ENCODE measurements around the gene DENND1A.

GRCh38 chr9:123647145-123647544 is 282.8 kb downstream of the DENND1A start:
- TF ChIP-seq POLR2A (IDR thresholded peaks at IDR 0.05) (no peak), POLR2AphosphoS5 (IDR thresholded peaks at IDR 0.05) (no peak)
- TF ChIP-seq, protein P1, sequence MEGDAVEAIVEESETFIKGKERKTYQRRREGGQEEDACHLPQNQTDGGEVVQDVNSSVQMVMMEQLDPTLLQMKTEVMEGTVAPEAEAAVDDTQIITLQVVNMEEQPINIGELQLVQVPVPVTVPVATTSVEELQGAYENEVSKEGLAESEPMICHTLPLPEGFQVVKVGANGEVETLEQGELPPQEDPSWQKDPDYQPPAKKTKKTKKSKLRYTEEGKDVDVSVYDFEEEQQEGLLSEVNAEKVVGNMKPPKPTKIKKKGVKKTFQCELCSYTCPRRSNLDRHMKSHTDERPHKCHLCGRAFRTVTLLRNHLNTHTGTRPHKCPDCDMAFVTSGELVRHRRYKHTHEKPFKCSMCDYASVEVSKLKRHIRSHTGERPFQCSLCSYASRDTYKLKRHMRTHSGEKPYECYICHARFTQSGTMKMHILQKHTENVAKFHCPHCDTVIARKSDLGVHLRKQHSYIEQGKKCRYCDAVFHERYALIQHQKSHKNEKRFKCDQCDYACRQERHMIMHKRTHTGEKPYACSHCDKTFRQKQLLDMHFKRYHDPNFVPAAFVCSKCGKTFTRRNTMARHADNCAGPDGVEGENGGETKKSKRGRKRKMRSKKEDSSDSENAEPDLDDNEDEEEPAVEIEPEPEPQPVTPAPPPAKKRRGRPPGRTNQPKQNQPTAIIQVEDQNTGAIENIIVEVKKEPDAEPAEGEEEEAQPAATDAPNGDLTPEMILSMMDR (IDR thresholded peaks at IDR 0.05), result no peak
